ENCODE data around the gene CBX8.

Gene CBX8

GRCh38 chr17:79796763-79797491, at the start of gene CBX8:
Gene CBX8, minus strand, starts transcription at chr17:79797077. Its CDS starts 79 bp downstream, at chr17:79796998.
- peak; percentile 100 for DNase-seq

- no peak for DNase-seq
Measured at GRCh38 chr17:79845601-79845949, 48.7 kb upstream of the CBX8 start.

GRCh38 chr17:79844869-79845600, 48.2 kb upstream of the CBX8 start:
- DNase-seq: peak; percentile 27 to 42

- peak in 1 of 2 experiments; percentile 54 for DNase-seq
Measured at GRCh38 chr17:79843816-79844800, 47.2 kb upstream of the CBX8 start.

- no peak for DNase-seq
Measured at GRCh38 chr17:79843474-79843815, 46.6 kb upstream of the CBX8 start.

- DNase-seq: no peak
Measured at GRCh38 chr17:79842656-79843473, 46.0 kb upstream of the CBX8 start.

GRCh38 chr17:79842136-79842655, 45.3 kb upstream of the CBX8 start:
- DNase-seq: no peak

GRCh38 chr17:79841369-79842135, 44.7 kb upstream of the CBX8 start:
- no peak for DNase-seq

- no peak for DNase-seq
Measured at GRCh38 chr17:79840989-79841286, 44.1 kb upstream of the CBX8 start.

- DNase-seq: peak in 1 of 2 experiments; percentile 27
Measured at GRCh38 chr17:79840269-79840988, 43.6 kb upstream of the CBX8 start.

- DNase-seq: peak; percentile 96 to 97
Measured at GRCh38 chr17:79839356-79840268, 42.7 kb upstream of the CBX8 start, which contains the start of gene CBX4. Gene CBX4, minus strand, starts transcription at chr17:79839440. Its CDS starts 189 bp downstream, at chr17:79839251.

GRCh38 chr17:79838522-79839274, 41.8 kb upstream of the CBX8 start:
- DNase-seq: peak in 1 of 2 experiments; percentile 54

GRCh38 chr17:79837888-79838521, 41.1 kb upstream of the CBX8 start:
- peak in 1 of 2 experiments; percentile 47 for DNase-seq

- DNase-seq: peak; percentile 36 to 68
Measured at GRCh38 chr17:79836972-79837887, 40.4 kb upstream of the CBX8 start.

GRCh38 chr17:79836510-79836971, 39.7 kb upstream of the CBX8 start:
- no peak for DNase-seq

GRCh38 chr17:79835953-79836509, 39.2 kb upstream of the CBX8 start:
- DNase-seq: peak in 1 of 2 experiments; percentile 16
